Activated naive CD8-positive, alpha-beta T cell treated with anti-CD3 and anti-CD28 coated beads, Interleukin-2, amount 10 ng/mL, durations not matched to agents 7 days and 5 days (primary cell): ENCODE data around the gene ZNF850. TPM values are rescaled to one million over a fixed set of nuclear protein-coding genes. Genes with fewer than 3 reads are reported as not detected.
"Not testable (repeated sequence)": the region's sequence is repeated elsewhere in the genome, so short reads cannot be mapped to it uniquely, and the experiment has no call there.

Experiments
- ATAC-seq: fragments of 150-1000 bp; cut with Tn5 transposase; one replicate; pipeline ENCODE4 v1.10.0; 2021; ENCODE audit warnings: low read depth, moderate library complexity
- POLR2A ChIA-PET: fragments of 350-600 bp; sonication (Branson Sonifier 250); formaldehyde crosslinking; loops from one replicate; lab custom pipeline; 2021; ENCODE audit warnings: antibody characterized with exemption; lab: Charles Lee
- DNase-seq: peaks from one replicate; pipeline ENCODE4 v3.0.0; 2021
- H3K27ac Mint-ChIP-seq: one replicate; pipeline ENCODE4 v1.8.0; 2022; ENCODE audit warnings: mild to moderate bottlenecking, mixed read lengths
- H3K27me3 Mint-ChIP-seq: one replicate; pipeline ENCODE4 v1.8.0; 2022; ENCODE audit warnings: mild to moderate bottlenecking, moderate library complexity, mixed read lengths
- H3K36me3 Mint-ChIP-seq: one replicate; pipeline ENCODE4 v1.8.0; 2021; ENCODE audit warnings: mild to moderate bottlenecking, mixed read lengths
- H3K4me1 Mint-ChIP-seq: one replicate; pipeline ENCODE4 v1.8.0; 2021; ENCODE audit warnings: mixed read lengths
- H3K4me3 Mint-ChIP-seq: one replicate; pipeline ENCODE4 v1.8.0; 2022; ENCODE audit warnings: mild to moderate bottlenecking, moderate library complexity, mixed read lengths
- H3K9me3 Mint-ChIP-seq: one replicate; pipeline ENCODE4 v1.8.0; 2021; ENCODE audit warnings: mixed read lengths
- total RNA-seq, 2 experiments: library from RNA; stranded (reverse); gene quantifications; one replicate each; pipeline ENCODE4 v1.2.3, GENCODE V29; 2021

Gene ZNF850
- 10 to 100 TPM; 16.9 to 17.6 TPM for total RNA-seq

GRCh38 chr19:36772311-36773222, at the start of gene ZNF850:
Gene ZNF850 (minus strand): TSS chr19:36772807. CDS start chr19:36762606, 10,201 bp downstream.
- Mint-ChIP-seq H3K36me3 (peaks cover 51% of the 10 kb centered on the region), H3K4me3 (peak within 1 kb of the TSS; percentile 98), H3K9me3 (peaks cover 15% of the 10 kb centered on the region), H3K27me3 (no peaks in the 10 kb centered on the region), H3K4me1 (peaks cover 18% of the 10 kb centered on the region), H3K27ac (peak within 1 kb of the TSS; percentile 99)
- POLR2A ChIA-PET: interaction anchor here (1.0 to 1.7 kb wide), 4 partner anchors 65 to 283 kb away, joined by 3 to 8 read pairs (median 6); partner anchors contain the start of genes ZNF345, ZNF566 and ZNF790
- ATAC-seq (peak; percentile 84), DNase-seq (peak; percentile 94)

GRCh38 chr19:36821758-36822157, 49.2 kb upstream of the ZNF850 start:
- no peaks in the 10 kb centered on the region for H3K4me1 Mint-ChIP-seq
- no peaks in the 10 kb centered on the region for H3K27me3 Mint-ChIP-seq
- H3K27ac Mint-ChIP-seq: no peak overlapping the region
- POLR2A ChIA-PET: no interaction called here
- no peak overlapping the region for H3K4me3 Mint-ChIP-seq
- ATAC-seq: no peak
- DNase-seq: no peak
- peaks cover 84% of the 10 kb centered on the region for H3K36me3 Mint-ChIP-seq
- H3K9me3 Mint-ChIP-seq: peaks cover 38% of the 10 kb centered on the region

- no peaks in the 10 kb centered on the region for H3K27me3 Mint-ChIP-seq
- peaks cover 73% of the 10 kb centered on the region for H3K36me3 Mint-ChIP-seq
- POLR2A ChIA-PET: no interaction called here
- no peak overlapping the region for H3K27ac Mint-ChIP-seq
- DNase-seq: no peak
- no peaks in the 10 kb centered on the region for H3K4me1 Mint-ChIP-seq
- H3K4me3 Mint-ChIP-seq: no peak overlapping the region
- peaks cover 23% of the 10 kb centered on the region for H3K9me3 Mint-ChIP-seq
- no peak for ATAC-seq
These were observed 46.6 kb upstream of the ZNF850 start for GRCh38 chr19:36819130-36819630.

GRCh38 chr19:36807029-36807428, 34.4 kb upstream of the ZNF850 start:
- ATAC-seq: no peak
- peaks cover 21% of the 10 kb centered on the region for H3K9me3 Mint-ChIP-seq
- POLR2A ChIA-PET: no interaction called here
- no peak for DNase-seq
- H3K4me1 Mint-ChIP-seq: no peaks in the 10 kb centered on the region
- H3K27ac Mint-ChIP-seq: no peak overlapping the region
- H3K36me3 Mint-ChIP-seq: peaks cover 57% of the 10 kb centered on the region
- no peak overlapping the region for H3K4me3 Mint-ChIP-seq
- no peaks in the 10 kb centered on the region for H3K27me3 Mint-ChIP-seq

- no peaks in the 10 kb centered on the region for H3K4me1 Mint-ChIP-seq
- POLR2A ChIA-PET: no interaction called here
- no peak for DNase-seq
- no peak for ATAC-seq
- H3K36me3 Mint-ChIP-seq: peaks cover 57% of the 10 kb centered on the region
- no peaks in the 10 kb centered on the region for H3K27me3 Mint-ChIP-seq
- peaks cover 23% of the 10 kb centered on the region for H3K9me3 Mint-ChIP-seq
- no peak overlapping the region for H3K4me3 Mint-ChIP-seq
- H3K27ac Mint-ChIP-seq: no peak overlapping the region
These were observed 32.8 kb upstream of the ZNF850 start for GRCh38 chr19:36805364-36805763.

GRCh38 chr19:36797786-36798108, 25.1 kb upstream of the ZNF850 start:
- H3K36me3 Mint-ChIP-seq: peaks cover 36% of the 10 kb centered on the region
- no peak for DNase-seq
- H3K27ac Mint-ChIP-seq: peak overlapping the region; percentile 98
- peak overlapping the region; percentile 97 for H3K4me3 Mint-ChIP-seq
- peaks cover 4% of the 10 kb centered on the region for H3K4me1 Mint-ChIP-seq
- ATAC-seq: no peak
- H3K9me3 Mint-ChIP-seq: peaks cover 28% of the 10 kb centered on the region
- no peaks in the 10 kb centered on the region for H3K27me3 Mint-ChIP-seq
- POLR2A ChIA-PET: interaction anchor here (1.2 to 1.5 kb wide), 8 partner anchors 23 to 269 kb away, joined by 3 to 9 read pairs (median 4); partner anchors contain the start of genes ZNF260, ZNF382 and ZNF529

GRCh38 chr19:36796714-36796992, 24.0 kb upstream of the ZNF850 start:
- Mint-ChIP-seq H3K4me1 (peaks cover 5% of the 10 kb centered on the region), H3K4me3 (peak overlapping the region; percentile 97), H3K27me3 (no peaks in the 10 kb centered on the region), H3K27ac (peak overlapping the region; percentile 98), H3K9me3 (peaks cover 33% of the 10 kb centered on the region), H3K36me3 (peaks cover 38% of the 10 kb centered on the region)
- POLR2A ChIA-PET: interaction anchor here (0.6 to 1.5 kb wide), 9 partner anchors 23 to 425 kb away, joined by 3 to 9 read pairs (median 4); partner anchors contain the start of genes ZNF260, ZNF382, ZNF529 and ZNF790
- no peak for ATAC-seq
- no peak for DNase-seq

GRCh38 chr19:36791420-36792141, 19.0 kb upstream of the ZNF850 start:
- peak; percentile 41 for DNase-seq
- not testable (repeated sequence) for H3K27ac Mint-ChIP-seq, H3K4me1 Mint-ChIP-seq, H3K27me3 Mint-ChIP-seq
- ATAC-seq: peak; percentile 94
- POLR2A ChIA-PET: interaction anchor here (0.6 kb wide), 1 partner anchor 268 kb away, joined by 5 read pairs; no protein-coding TSS in a partner anchor
- Mint-ChIP-seq H3K9me3 (peaks cover 33% of the 10 kb centered on the region), H3K4me3 (peak overlapping the region; percentile 50), H3K36me3 (peaks cover 11% of the 10 kb centered on the region)

- no peak overlapping the region for H3K27ac Mint-ChIP-seq
- no peaks in the 10 kb centered on the region for H3K27me3 Mint-ChIP-seq
- peaks cover 45% of the 10 kb centered on the region for H3K36me3 Mint-ChIP-seq
- no peak overlapping the region for H3K4me3 Mint-ChIP-seq
- peaks cover 17% of the 10 kb centered on the region for H3K9me3 Mint-ChIP-seq
- no peak for ATAC-seq
- peaks cover 16% of the 10 kb centered on the region for H3K4me1 Mint-ChIP-seq
- POLR2A ChIA-PET: no interaction called here
- DNase-seq: no peak
These were observed 3.2 kb upstream of the ZNF850 start for GRCh38 chr19:36775768-36776167.

- H3K27ac Mint-ChIP-seq: peak overlapping the region; percentile 99
- ATAC-seq (peak; percentile 12), DNase-seq (no peak)
- H3K9me3 Mint-ChIP-seq: peaks cover 18% of the 10 kb centered on the region
- POLR2A ChIA-PET: interaction anchor here (0.8 to 1.7 kb wide), 6 partner anchors 24 to 283 kb away, joined by 3 to 8 read pairs (median 4); partner anchors contain the start of genes ZNF345, ZNF382, ZNF566 and ZNF790
- H3K27me3 Mint-ChIP-seq: no peaks in the 10 kb centered on the region
- H3K4me1 Mint-ChIP-seq: peaks cover 18% of the 10 kb centered on the region
- peak overlapping the region; percentile 98 for H3K4me3 Mint-ChIP-seq
- H3K36me3 Mint-ChIP-seq: peaks cover 53% of the 10 kb centered on the region
These were observed 594 bp upstream of the ZNF850 start for GRCh38 chr19:36773223-36773579.

- H3K4me3 Mint-ChIP-seq: peak overlapping the region; percentile 98
- peaks cover 57% of the 10 kb centered on the region for H3K36me3 Mint-ChIP-seq
- ATAC-seq: peak; percentile 70
- POLR2A ChIA-PET: interaction anchor here (0.8 to 1.4 kb wide), 7 partner anchors 26 to 283 kb away, joined by 3 to 7 read pairs (median 3); partner anchors contain the start of genes ZNF345, ZNF382, ZNF529 and ZNF566
- DNase-seq: peak; percentile 65
- H3K9me3 Mint-ChIP-seq: peaks cover 15% of the 10 kb centered on the region
- no peaks in the 10 kb centered on the region for H3K27me3 Mint-ChIP-seq
- peak overlapping the region; percentile 99 for H3K27ac Mint-ChIP-seq
- H3K4me1 Mint-ChIP-seq: peaks cover 18% of the 10 kb centered on the region
These were observed 1.1 kb downstream of the ZNF850 start for GRCh38 chr19:36771261-36772231.

- DNase-seq: no peak
- no peaks in the 10 kb centered on the region for H3K27me3 Mint-ChIP-seq
- no peak overlapping the region for H3K27ac Mint-ChIP-seq
- H3K9me3 Mint-ChIP-seq: peaks cover 40% of the 10 kb centered on the region
- no peak overlapping the region for H3K4me3 Mint-ChIP-seq
- H3K36me3 Mint-ChIP-seq: peaks cover 97% of the 10 kb centered on the region
- POLR2A ChIA-PET: no interaction called here
- H3K4me1 Mint-ChIP-seq: no peaks in the 10 kb centered on the region
- no peak for ATAC-seq
These were observed 22.4 kb downstream of the ZNF850 start for GRCh38 chr19:36750066-36750691.
